Skin of body (tissue), 2 donors: ENCODE results near the gene C6orf89. TPM values are rescaled to one million over a fixed set of nuclear protein-coding genes. Genes with fewer than 3 reads are reported as not detected.
A peak's percentile ranks its signal among the peaks of the same experiment; 100 is the strongest.

ENCODE experiments used
- DNase-seq: peaks from one replicate; lab custom pipeline; 2025; lab: John Stamatoyannopoulos, UW
- total RNA-seq: library from RNA; depleted of rRNA; stranded (reverse); fragments of >200 nt; gene quantifications from one replicate; pipeline ENCODE4 v1.2.3, GENCODE V29; 2014

The C6orf89 gene
- total RNA-seq, 1 donor from 2014 or later = 27.1 TPM

DNA sequence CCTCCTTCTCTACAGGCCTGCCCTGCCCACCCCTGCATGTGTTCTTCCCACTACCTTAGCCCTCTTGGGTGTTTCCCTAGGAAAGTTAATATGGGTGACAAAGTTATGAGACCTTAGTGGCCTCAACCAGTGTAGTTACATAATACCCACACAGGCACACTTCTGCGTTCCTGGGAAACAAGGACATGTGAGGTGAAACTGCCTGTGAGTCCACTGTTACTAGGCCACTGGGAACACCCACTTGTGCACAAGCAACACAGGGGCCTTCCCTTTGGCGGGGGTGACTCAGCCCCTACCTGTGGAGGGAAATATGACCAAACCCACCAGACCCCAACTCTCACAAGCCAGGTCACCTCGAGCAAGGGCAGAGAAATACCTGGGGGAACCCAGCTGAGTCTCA lies 81.5 kb downstream of the C6orf89 start:
- no peak for DNase-seq

DNA sequence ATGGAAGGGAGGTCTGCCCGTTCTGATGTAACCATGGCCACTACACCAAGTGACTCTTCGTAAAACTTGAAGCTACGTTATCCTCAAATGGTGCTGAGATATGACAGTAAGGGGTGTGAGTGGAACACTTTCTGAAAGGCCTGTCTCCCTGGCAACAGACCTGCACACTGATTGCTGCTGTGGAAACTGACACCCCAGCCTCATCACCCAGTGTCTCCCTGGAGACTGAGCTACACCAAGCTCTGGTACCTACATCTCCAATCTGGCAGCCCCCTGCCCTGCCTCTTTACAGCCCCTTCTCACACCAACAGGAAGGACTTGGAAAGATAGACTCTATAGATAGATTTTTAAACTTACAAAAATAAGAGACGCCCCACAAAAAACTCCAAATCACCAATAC lies 82.0 kb downstream of the C6orf89 start:
- no peak for DNase-seq

DNA sequence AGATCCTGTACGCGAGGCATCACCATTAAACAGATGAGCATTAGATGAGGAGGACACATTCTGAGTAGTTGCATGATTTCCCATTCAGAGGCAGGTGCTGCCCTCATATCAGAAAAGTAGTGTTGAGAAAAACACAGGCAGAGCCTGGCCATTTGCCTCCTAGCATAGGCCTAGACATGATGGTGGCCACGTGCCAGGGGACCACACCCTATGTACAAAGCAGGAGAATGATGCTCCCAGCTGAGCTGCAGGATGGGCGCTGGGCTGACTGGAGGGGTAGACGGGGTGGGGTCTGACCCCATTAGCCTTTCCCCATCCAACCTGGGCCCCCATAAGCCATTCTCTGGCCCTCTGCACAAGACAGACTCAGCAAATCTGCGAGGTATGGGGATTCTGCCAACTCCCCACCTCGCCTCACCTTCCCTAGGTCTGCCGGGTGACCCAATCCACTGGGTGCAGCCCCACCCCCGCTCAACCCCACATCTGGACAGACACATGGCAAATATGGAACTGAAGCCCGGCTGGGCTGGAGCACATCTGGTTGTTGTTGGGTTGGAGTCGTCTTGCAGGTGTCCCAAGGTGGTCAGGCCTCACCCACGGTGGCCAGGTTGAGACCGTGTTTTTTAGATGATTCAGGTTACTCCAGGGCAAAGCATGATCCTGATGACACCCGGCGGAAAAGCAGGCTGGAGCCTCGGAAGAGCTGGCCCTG lies 82.7 kb downstream of the C6orf89 start:
- DNase-seq = peak; percentile 10

DNA sequence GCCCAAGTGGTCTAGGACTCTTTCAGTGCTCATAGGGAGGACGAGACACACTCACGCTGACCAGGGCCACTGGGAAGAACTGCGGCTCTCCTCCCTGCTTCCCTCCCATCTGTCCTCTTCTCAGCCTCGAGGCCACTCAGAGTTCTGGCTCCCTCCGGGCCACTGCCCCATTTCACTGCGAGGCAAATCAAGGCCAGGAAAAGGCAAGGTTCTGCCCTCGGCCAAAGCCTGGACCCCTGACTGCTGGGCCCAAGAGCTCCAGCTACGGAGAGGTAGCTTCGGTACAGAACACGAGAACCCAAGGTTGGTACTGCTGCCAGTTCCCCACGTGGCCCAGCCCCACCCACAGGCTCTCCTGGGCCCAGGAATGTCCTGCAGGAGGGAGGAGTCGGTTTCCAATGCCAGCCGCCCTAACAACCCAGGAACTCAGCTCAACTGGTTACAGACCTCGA lies 83.5 kb downstream of the C6orf89 start:
- DNase-seq = no peak

DNA sequence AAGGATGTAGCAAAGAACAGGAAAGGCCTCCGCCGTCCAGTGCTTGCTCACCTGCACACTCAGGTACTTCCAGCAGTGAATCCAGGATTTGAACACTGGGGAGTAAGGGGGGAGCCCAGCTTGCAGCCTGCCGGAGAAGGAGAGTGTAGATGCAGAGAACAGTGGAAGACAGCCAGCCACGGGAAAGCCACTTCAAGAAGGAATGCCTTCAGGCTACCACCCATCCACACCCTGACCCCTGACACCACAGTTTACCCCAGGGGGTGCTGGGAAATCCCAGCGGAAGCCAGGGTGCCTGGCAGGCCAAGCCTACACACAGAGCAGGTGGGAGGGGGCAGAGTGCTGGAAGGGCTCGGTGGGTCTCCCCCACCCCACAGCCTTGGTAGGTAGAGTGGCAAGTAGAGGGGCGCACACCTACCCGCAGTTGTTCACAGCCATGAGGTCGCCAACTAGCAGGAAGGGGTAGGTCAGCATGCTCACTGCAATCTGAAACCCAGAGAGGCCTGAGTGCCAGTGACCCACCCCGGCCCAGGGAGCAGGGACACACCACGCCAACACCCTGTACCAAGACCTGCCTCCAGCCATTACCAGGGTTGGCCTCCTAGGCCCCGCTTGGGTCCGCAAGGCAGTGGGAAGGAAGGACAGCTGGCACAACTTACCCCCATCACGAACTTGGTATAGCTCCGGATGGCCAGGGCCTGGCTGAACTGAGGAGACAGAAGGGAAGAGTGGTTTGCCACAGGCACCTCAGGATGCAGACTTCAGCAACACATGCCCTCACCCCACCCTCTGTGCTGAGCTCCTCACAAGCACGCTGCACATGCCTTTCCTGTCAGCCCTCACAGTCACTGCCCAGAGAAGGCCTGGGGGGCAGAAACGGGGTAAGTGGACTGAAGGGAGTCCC lies 84.5 kb downstream of the C6orf89 start:
- DNase-seq = no peak

DNA sequence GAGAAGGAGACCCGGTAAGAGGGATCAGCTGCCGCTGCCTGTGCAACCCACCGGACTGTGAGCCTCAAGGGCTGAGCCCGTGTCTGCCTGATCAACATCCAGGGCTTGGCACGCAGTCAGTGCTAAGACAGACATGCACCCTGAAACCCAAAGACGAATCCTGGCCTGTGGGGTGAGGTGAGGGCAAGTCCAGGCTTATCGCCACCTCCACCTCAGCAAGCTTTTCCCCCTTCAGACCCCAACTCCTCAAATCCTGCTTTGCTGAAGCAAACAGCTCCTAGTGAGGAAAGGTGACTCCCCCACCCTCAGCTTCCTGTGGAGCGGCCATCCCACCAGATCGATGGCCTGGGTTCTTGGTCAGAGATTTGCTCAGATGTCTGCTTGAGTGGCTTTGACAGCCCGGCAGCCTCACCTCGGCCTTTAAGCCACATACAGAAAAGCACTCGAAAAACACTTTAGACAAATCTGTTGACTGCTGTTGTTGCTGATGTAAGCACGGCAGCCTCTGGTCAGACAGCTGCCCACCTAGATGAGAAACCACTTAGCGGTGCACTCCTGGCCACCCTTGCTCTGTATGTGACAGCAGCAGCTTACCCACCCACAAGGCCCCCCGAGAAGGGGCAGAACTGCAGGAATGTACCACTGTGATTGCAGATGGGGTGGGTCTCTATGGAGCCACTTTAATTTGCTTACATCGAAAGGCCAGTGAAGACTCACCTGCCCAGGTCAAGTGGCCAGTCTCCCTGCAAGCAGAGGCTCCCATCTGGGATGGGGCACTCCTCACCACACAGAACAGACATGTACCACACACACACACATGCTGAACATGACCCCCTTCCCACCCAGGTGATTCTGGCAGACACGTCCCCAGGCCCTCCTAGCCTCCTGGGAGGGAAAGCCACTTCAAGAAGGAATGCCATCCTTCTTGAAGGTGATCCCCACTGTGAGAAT lies 85.4 kb downstream of the C6orf89 start:
- no peak for DNase-seq

DNA sequence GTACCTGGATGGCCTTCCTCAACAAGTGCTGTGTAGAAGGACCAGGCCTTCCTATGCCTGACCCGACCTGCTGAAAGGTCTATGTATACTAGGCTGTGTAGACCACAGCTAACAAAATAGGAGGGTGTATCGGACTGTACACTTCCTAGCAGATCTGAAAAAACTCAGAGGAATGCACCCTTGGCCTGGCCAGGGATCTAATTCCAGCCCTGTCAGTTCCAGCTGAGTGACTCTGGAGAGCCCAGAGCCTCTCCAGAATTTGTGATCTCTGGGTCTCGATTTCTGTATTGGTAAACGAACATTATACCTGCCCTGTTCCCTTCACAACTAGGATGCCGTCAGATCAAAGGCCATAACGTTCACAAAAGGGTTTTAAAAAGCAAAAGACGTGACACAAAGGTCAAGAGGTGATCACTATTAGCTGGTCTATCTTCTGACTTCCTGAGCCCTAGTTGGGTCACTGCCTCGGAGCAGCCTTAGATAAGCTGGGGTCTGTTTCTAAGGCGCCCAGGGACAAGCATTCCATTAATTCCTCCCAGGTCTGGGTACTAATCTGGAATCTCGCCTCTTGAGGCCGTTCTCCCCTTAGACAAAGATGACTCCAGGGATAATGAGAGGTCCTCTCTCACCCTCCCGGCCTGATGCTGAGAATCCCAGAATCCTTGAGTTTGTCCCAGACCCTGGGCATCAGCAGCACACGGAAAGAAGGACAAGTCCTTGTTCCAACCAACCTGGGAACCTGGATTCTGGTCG lies 86.3 kb downstream of the C6orf89 start:
- DNase-seq = no peak

DNA sequence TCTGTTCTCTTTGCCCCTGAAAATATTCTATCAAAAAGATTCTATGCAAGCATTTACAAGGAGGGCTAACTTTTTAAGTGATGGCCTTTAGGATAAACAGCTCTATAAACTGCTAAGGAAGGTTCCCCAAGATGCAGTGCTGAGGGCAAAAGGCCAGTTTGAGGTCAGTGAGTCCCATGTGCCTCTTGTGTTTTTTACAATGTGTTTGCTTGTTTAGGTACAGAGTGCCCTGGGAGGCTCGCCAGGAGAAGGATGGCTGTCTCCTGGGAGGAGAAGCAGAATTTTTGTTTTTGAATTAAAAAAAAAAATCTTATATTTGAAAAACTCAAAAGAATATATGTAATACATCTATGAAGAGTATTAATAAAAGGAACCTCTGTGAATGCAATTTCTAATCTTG lies 87.4 kb downstream of the C6orf89 start:
- no peak for DNase-seq

DNA sequence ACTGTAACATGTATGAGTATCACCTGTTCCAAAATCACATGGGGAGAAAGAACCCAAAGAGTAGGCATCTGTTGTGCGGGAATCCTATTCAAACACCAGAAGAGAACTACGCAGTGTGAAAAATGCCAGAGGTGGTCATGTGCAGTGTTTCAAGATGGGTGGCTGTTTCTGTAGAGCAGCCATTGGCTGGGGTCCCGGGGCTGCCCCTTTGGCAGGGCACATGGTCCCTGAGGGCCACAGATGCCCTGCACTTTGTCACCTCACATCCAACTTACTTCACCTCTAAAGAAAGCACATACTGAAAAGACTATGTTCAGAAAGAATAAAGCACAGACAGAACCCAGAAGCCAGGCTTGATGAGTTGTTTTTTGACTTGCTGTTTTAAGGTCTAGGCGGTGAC lies 87.9 kb downstream of the C6orf89 start:
- no peak for DNase-seq

DNA sequence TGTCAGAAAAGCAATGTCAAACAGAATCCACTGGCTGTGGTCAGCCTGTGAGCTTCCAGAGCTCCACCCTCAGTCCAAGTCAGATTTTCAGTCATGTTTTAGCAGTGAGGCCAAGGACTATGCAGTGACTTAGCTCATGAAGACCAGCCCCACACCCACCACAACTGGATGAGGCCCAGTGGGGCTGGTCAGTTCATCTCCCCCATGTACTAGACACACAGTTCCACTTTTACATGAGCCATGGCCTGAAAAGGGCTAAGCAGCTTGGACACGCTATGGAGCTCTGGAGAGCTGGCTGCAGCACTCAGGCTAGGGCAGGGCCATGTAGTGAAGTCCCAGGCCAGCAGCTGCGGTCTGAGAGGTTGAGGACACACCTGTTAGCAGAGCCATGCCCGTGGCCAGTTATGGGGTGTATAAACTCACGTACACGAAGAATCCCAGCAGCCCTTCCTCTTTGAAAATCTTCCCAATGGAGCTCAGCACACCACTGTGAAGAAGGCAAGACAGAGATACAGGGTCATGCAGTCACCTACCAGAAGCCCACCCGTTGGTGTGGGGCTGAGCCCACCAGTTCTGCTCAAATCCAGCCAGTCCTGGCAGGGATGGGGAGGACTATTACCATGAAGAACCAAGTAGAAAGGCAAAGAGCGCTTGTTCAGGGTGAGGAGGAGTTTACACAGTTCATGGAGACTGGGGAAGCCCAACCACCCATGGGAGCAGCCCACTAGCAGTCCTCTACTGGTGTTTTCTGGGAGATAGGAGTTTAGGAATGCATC lies 89.7 kb downstream of the C6orf89 start:
- no peak for DNase-seq

DNA sequence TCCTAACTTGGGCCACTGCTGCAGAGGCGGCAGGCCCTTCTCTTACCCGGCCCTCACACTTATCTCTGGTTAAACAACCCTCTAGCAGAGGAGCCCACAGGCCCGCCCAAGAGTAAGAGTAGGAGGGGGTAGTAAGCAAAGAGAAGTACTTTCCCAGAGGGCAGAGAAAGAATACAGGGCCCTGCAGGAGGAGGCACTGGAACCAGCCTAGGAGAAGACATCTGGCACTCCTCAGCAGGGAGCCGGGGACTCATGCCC lies 90.2 kb downstream of the C6orf89 start:
- no peak for DNase-seq

DNA sequence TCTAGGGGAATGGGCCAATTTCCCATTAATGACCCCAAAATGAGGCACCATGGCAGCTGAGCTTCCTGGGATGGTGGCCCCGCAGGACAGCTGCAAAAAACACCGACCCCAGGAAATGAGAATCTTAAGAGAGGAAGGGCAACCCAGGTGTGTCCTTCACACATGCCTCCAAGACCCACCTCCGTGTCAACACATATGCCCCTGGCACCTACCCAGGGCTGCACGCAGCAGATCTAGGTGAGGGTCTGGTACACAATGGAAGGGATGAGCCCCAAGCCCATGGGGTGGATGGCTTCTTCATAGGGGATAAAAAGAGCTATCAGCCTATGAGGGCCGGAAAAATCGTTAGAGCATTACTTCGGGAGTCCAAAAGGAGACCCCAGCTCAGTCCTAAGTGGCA lies 90.8 kb downstream of the C6orf89 start:
- no peak for DNase-seq

DNA sequence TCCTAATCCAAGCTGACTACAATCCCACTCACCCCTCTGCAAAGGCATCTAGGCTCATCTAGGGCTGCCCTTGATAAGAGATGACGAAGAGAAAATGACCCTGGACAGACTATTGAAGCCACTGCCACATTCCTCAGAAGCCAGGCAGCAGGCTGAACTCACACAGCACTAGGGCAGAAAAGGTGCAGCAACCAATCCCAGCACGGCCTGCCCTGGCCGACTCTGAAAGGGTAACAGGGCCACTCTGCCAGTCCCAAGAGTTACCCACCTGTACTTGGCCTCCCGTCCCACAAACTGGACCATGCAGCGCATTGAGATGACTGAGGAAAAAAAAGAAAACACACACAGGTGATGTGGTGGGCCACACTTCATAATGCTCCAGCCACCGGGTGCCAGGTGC lies 91.2 kb downstream of the C6orf89 start:
- no peak for DNase-seq

DNA sequence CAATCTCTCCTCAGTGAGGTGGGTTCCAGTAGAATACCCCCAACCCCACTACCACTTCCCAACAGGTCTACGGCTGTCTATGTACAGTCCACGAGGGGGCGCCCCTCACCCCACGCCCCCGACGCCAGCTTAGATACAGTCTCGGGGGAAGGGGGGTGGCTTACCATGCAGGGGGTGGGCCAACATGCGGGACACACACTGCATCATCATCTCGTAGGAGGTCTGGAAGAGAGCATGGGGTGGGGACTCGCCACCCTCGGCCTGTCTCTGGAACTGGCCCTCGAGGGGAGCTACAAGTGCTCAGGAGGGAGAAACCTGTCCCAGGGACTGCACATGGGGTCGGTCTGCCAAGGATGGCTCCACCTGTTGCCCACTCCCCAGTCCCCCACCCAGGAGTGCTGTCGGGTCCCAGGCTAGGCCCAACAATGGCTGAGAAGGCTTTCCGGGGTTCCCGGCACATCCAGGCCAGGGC lies 91.8 kb downstream of the C6orf89 start:
- no peak for DNase-seq

Other genes with a start within 250 kb of the C6orf89 start
- 78.9 TPM for gene CDKN1A, start 207.2 kb upstream of the C6orf89 start, total RNA-seq
- 0.59 TPM for gene RAB44, start 188.1 kb upstream of the C6orf89 start, total RNA-seq
- 4.0 TPM for gene CPNE5, start 46.5 kb upstream of the C6orf89 start, total RNA-seq
- 14.2 TPM for gene PPIL1, start 11.1 kb upstream of the C6orf89 start, total RNA-seq
- 10.1 TPM for gene PI16, start 68.8 kb downstream of the C6orf89 start, total RNA-seq
- 105 TPM for gene MTCH1, start 100.2 kb downstream of the C6orf89 start, total RNA-seq
- gene FGD2, start 119.7 kb downstream of the C6orf89 start, total RNA-seq = 5.4 TPM